ENCODE results near the gene ADNP2. TPM values are rescaled to one million over a fixed set of nuclear protein-coding genes. Genes with fewer than 3 reads are reported as not detected.

ADNP2 gene
- total RNA-seq, 2 donors from 2014 or later, result 17.5 to 36.0 TPM

- no peak for DNase-seq (ENCODE audit: low spot score)
- intact Hi-C loops (cut with DNase I), result no loop called here
- Histone ChIP-seq H3K27ac (no peak overlapping the region), H3K4me3 (no peak overlapping the region), H3K27me3 (replicated peaks; ENCODE audit: insufficient read depth) (no peaks in the 10 kb centered on the region), H3K9me3 (no peaks in the 10 kb centered on the region), H3K36me3 (no peaks in the 10 kb centered on the region), H3K4me1 (replicated peaks) (no peaks in the 10 kb centered on the region)
- WGBS, result 97% methylated on average over 7 of the region's 7 CpGs
- TF ChIP-seq CTCF (IDR thresholded peaks at IDR 0.05) (no peak), POLR2AphosphoS5 (IDR thresholded peaks at IDR 0.05) (no peak), POLR2A (IDR thresholded peaks at IDR 0.05) (no peak)
These were observed 33.1 kb upstream of the ADNP2 start for GRCh38 chr18:80075940-80076339.

- WGBS, result 96% methylated on average over 9 of the region's 9 CpGs
- intact Hi-C loops (cut with DNase I), result no loop called here
- no peak for TF ChIP-seq POLR2AphosphoS5 (IDR thresholded peaks at IDR 0.05)
- TF ChIP-seq POLR2A (IDR thresholded peaks at IDR 0.05), result no peak
- no peak for TF ChIP-seq CTCF (IDR thresholded peaks at IDR 0.05)
These were observed 32.7 kb upstream of the ADNP2 start for GRCh38 chr18:80076379-80076778.

GRCh38 chr18:80077873-80078272 lies 31.2 kb upstream of the ADNP2 start:
- Histone ChIP-seq H3K36me3 (no peaks in the 10 kb centered on the region), H3K27ac (no peak overlapping the region), H3K4me1 (replicated peaks) (no peaks in the 10 kb centered on the region), H3K9me3 (no peaks in the 10 kb centered on the region), H3K27me3 (replicated peaks; ENCODE audit: insufficient read depth) (no peaks in the 10 kb centered on the region), H3K4me3 (no peak overlapping the region)
- intact Hi-C loops (cut with DNase I), result no loop called here
- no peak for DNase-seq (ENCODE audit: low spot score)
- 94% methylated on average over 12 of the region's 21 CpGs for WGBS
- TF ChIP-seq POLR2A (IDR thresholded peaks at IDR 0.05), result no peak
- TF ChIP-seq CTCF (IDR thresholded peaks at IDR 0.05), result no peak
- no peak for TF ChIP-seq POLR2AphosphoS5 (IDR thresholded peaks at IDR 0.05)

More at GRCh38 chr18:80076379-80076778, 32.7 kb upstream of the ADNP2 start:
- Histone ChIP-seq H3K4me1 (replicated peaks) (no peaks in the 10 kb centered on the region), H3K4me3 (no peak overlapping the region), H3K9me3 (no peaks in the 10 kb centered on the region), H3K27ac (no peak overlapping the region), H3K36me3 (no peaks in the 10 kb centered on the region), H3K27me3 (replicated peaks; ENCODE audit: insufficient read depth) (no peaks in the 10 kb centered on the region)
- no peak for DNase-seq (ENCODE audit: low spot score)

- 85% methylated on average over 4 of the region's 4 CpGs for WGBS
- TF ChIP-seq POLR2AphosphoS5 (IDR thresholded peaks at IDR 0.05) (no peak), POLR2A (IDR thresholded peaks at IDR 0.05) (no peak), CTCF (IDR thresholded peaks at IDR 0.05) (no peak)
- DNase-seq (ENCODE audit: low spot score), result no peak
- Histone ChIP-seq H3K27me3 (replicated peaks; ENCODE audit: insufficient read depth) (no peaks in the 10 kb centered on the region), H3K36me3 (no peaks in the 10 kb centered on the region), H3K9me3 (no peaks in the 10 kb centered on the region), H3K4me3 (no peak overlapping the region), H3K4me1 (replicated peaks) (no peaks in the 10 kb centered on the region), H3K27ac (no peak overlapping the region)
- intact Hi-C loops (cut with DNase I), result no loop called here
These were observed 22.8 kb upstream of the ADNP2 start for GRCh38 chr18:80086281-80086680.

GRCh38 chr18:80088036-80088435 lies 21.0 kb upstream of the ADNP2 start:
- no peak overlapping the region for H3K27ac ChIP-seq
- no peak overlapping the region for H3K4me3 ChIP-seq
- H3K9me3 ChIP-seq, result no peaks in the 10 kb centered on the region
- no peak for DNase-seq (ENCODE audit: low spot score)
- WGBS, result 92% methylated on average over 2 of the region's 2 CpGs
- no peaks in the 10 kb centered on the region for H3K27me3 ChIP-seq (replicated peaks; ENCODE audit: insufficient read depth)
- TF ChIP-seq CTCF (IDR thresholded peaks at IDR 0.05), result no peak
- no peak for TF ChIP-seq POLR2A (IDR thresholded peaks at IDR 0.05)
- TF ChIP-seq POLR2AphosphoS5 (IDR thresholded peaks at IDR 0.05), result no peak
- intact Hi-C loops (cut with DNase I), result no loop called here
- no peaks in the 10 kb centered on the region for H3K4me1 ChIP-seq (replicated peaks)
- H3K36me3 ChIP-seq, result no peaks in the 10 kb centered on the region
